HG02610 (cell line): ENCODE results near the gene MORF4L1.
A peak's percentile ranks its signal among the peaks of the same experiment; 100 is the strongest.
"Not testable (repeated sequence)": the region's sequence is repeated elsewhere in the genome, so short reads cannot be mapped to it uniquely, and the experiment has no call there.

ENCODE experiments used
- ATAC-seq: cut with Tn5 transposase; IDR thresholded peaks from one replicate; pipeline ENCODE4 v1.9.1; 2021; ENCODE audit warnings: mild to moderate bottlenecking, moderate library complexity; ENCODE audit not compliant: unreplicated experiment

The MORF4L1 gene

GRCh38 chr15:78855746-78856145, 16.9 kb upstream of the MORF4L1 start:
- no peak for ATAC-seq

GRCh38 chr15:78859971-78860719, 12.5 kb upstream of the MORF4L1 start:
- peak; percentile 75 for ATAC-seq

- not testable (repeated sequence) for ATAC-seq
Observed at GRCh38 chr15:78865585-78865984, 7.1 kb upstream of the MORF4L1 start.

GRCh38 chr15:78866031-78866430, 6.7 kb upstream of the MORF4L1 start:
- ATAC-seq: not testable (repeated sequence)

GRCh38 chr15:78866803-78867202, 5.9 kb upstream of the MORF4L1 start:
- ATAC-seq: no peak

GRCh38 chr15:78868366-78868765, 4.3 kb upstream of the MORF4L1 start:
- no peak for ATAC-seq

GRCh38 chr15:78871483-78872127, 1.1 kb upstream of the MORF4L1 start:
- ATAC-seq: not testable (repeated sequence)

GRCh38 chr15:78872972-78873792, 492 bp downstream of the MORF4L1 start:
- peak; percentile 56 for ATAC-seq

- no peak for ATAC-seq
Observed at GRCh38 chr15:78873793-78874765, 1.4 kb downstream of the MORF4L1 start.

- no peak for ATAC-seq
Observed at GRCh38 chr15:78875107-78875914, 2.6 kb downstream of the MORF4L1 start.

GRCh38 chr15:78876954-78877353, 4.3 kb downstream of the MORF4L1 start:
- not testable (repeated sequence) for ATAC-seq

GRCh38 chr15:78878356-78878755, 5.7 kb downstream of the MORF4L1 start:
- no peak for ATAC-seq

- no peak for ATAC-seq
Observed at GRCh38 chr15:78879517-78880241, 7.0 kb downstream of the MORF4L1 start.

GRCh38 chr15:78880242-78880533, 7.5 kb downstream of the MORF4L1 start:
- ATAC-seq: no peak

- ATAC-seq: no peak
Observed at GRCh38 chr15:78880813-78881212, 8.1 kb downstream of the MORF4L1 start.

- no peak for ATAC-seq
Observed at GRCh38 chr15:78881681-78882080, 9.0 kb downstream of the MORF4L1 start.

- ATAC-seq: no peak
Observed at GRCh38 chr15:78889000-78889399, 16.3 kb downstream of the MORF4L1 start.

- no peak for ATAC-seq
Observed at GRCh38 chr15:78893538-78893937, 20.8 kb downstream of the MORF4L1 start.

- ATAC-seq: no peak
Observed at GRCh38 chr15:78895471-78895870, 22.8 kb downstream of the MORF4L1 start.
